Gastroesophageal sphincter (tissue), 3 donors: Measurements from ENCODE around the gene VCP.

ENCODE experiments used
- CTCF ChIP-seq, 4 experiments: fragments of 200-600 bp in 2 of 4; fragments of 450-650 bp in 2 of 4; sonication (generic) in 1 of 4; IDR thresholded peaks; one replicate each; pipeline ENCODE4 v1.5.1; 2017 to 2019; ENCODE audit warnings: antibody characterized with exemption in 4 of 4, mild to moderate bottlenecking in 2 of 4, moderate library complexity in 2 of 4
- POLR2A ChIP-seq, 2 donors: fragments of 450-650 bp; IDR thresholded peaks; one replicate each; pipeline ENCODE4 v1.6.1; 2017; ENCODE audit warnings: antibody characterized with exemption in 2 of 2, mild to moderate bottlenecking in 2 of 2, moderate library complexity in 1 of 2
- POLR2AphosphoS5 ChIP-seq: sonication (generic); formaldehyde crosslinking; IDR thresholded peaks from one replicate; pipeline ENCODE4 v1.6.1; 2017; ENCODE audit warnings: antibody characterized with exemption

GRCh38 chr9:35069020-35069419 lies 3.4 kb downstream of the VCP start:
- TF ChIP-seq CTCF (IDR thresholded peaks at IDR 0.05) (no peak), POLR2AphosphoS5 (no peak), POLR2A (IDR thresholded peaks at IDR 0.05) (no peak)
